AG08395 (cell line): ENCODE data around the gene CELF5.
"Not testable (repeated sequence)": the region's sequence is repeated elsewhere in the genome, so short reads cannot be mapped to it uniquely, and the experiment has no call there.

Experiments used
- DNase-seq: peaks from one replicate; pipeline ENCODE4 v3.0.0; 2012; ENCODE audit warnings: mixed read lengths, low spot score

Gene CELF5

DNA sequence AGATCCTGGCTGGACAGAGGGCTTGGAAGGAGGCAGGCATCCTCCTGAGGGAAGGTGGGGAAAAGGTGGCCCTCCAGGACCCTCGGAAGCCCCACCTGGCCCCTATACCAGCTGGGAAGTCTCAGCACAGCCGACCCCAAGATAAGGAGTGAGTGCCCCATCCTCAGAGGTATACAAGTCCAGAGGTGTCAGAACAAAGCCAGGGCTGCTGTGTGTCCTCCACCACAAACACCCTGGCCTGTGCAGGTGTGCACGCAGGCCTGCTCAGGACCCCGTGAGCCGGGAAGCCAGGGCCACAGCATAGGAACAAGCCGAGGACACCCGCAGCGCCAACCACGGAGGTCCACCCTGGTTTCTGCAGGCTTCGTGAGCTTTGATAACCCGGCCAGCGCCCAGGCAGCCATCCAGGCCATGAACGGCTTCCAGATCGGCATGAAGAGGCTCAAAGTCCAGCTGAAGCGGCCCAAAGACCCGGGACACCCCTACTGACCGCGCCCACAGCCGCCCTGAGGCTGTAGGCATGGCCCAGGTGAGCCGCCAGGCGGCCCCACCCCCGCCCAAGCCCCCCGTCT, 68.6 kb downstream of the CELF5 start:
- no peak for DNase-seq

- no peak for DNase-seq
Measured at GRCh38 chr19:3293560-3293959, 69.1 kb downstream of the CELF5 start.

DNA sequence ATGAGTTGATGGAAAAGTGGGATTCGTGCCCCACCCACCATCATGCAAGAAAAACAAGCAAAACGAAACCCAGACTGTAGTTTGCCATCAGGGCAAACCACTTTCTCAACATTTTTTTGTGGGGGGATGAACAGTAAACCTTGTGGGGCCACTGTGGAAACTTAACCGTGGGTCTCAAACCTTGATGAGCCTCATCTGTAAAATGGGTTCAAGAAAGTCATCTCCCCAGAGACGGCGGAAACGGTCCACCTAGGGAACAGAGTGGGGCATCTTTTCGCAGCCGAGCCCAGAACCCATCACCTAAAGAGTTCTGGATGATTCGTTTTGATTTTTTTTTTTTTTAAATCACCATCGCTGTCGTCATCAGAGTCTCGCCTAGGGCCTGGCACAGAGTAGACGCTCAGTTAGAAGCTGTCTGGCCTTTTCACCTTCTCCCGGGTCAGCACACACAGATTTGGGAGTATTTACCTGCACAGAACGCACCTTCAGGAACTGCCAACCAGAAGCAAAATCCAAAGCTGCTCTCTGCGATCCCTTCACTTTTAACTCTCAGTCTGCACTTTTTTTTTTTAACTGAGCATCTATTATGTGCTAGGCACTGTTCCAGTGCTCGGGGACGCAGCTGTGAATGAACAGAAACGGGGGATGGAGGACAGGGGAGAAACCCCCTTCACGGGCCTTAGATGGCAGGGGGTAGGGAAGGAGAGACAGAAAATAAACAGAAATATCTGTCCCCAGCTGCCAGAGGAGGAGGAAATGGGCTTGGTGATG, 69.8 kb downstream of the CELF5 start:
- DNase-seq: no peak

DNA sequence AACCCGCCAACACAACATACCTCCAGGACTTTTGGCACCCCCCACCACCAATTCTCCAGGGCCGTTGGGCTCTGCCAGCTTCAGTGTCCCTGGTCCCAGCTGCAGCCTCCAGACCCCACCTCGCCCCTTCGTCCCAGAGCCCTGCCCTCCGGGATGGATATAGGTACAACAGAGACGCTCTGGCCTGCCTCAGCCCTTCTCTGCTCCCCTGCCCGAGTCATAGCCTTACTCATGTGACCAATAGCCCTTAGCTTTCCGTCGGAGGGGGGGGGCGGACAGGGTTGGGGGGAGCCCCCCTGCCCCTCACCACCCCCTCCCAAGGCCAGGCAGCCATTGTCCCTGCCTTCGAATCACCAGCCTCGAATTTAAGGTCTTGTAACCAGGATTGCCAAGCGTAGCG, 71.1 kb downstream of the CELF5 start:
- DNase-seq: no peak

DNA sequence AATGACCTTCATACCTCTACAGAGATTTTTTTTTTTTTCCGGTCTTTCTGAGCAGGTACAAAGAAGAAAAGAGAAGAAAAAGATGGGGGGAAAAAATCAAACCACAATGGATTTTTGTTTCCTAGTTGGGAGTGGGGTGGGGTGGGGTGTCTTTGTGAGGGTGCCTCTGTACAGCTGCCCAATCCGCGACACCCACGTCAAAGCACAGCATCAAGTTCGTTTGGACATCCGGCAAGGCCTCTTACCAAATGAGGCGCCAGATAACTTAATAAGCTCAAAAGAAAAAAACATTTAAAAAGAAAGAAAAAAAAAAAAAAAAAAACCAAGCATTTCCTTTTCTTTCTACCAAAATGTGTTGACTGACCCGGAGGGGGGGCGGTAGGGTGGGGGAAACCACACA, 71.6 kb downstream of the CELF5 start:
- DNase-seq: no peak

- DNase-seq: no peak
Measured at GRCh38 chr19:3296446-3296845, 72.0 kb downstream of the CELF5 start.

GRCh38 chr19:3298853-3299449, 74.5 kb downstream of the CELF5 start:
- no peak for DNase-seq

GRCh38 chr19:3300566-3300965, 76.1 kb downstream of the CELF5 start:
- DNase-seq: not testable (repeated sequence)

DNA sequence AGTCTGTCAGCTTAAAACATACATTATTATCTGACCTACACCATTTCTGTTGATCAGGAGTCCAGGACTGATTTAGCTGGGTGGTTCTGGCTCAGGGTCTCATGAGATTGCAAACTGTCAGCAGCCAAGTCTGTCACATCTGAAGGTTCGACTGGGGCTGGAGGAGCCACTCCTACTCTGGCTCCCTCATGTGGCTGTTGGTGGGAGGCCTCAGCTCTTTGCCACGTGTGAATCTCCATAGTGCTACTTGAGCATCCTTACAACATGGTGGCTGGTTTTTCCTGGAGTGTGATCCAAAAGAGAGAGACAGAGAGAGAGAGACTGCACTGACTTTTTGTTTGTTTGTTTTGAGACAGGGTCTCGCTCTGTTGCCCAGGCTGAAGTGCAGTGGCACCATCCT, 78.3 kb downstream of the CELF5 start:
- no peak for DNase-seq

- DNase-seq: peak; percentile 74
Measured at GRCh38 chr19:3304871-3305423, 80.5 kb downstream of the CELF5 start.

- no peak for DNase-seq
Measured at GRCh38 chr19:3309724-3310123, 85.3 kb downstream of the CELF5 start.

GRCh38 chr19:3310280-3310679, 85.8 kb downstream of the CELF5 start:
- DNase-seq: no peak

DNA sequence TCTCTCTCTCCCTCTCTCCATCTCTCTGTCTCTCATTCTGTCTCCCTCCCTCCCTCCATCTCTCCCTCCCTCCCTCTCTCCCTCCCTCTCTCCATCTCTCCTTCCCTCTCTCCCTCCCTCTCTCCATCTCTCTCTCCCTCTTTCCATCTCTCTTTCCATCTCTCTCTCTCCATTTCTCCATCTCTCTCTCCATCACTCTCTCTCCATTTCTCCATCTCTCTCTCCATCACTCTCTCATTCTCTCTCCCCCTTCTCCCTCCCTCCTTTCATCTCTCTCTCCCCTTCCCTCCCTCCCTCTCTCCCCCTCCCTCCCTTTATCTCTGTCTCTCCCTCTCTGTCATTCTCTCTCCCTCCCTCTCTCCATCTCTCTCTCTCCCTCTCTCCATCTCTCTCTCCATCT, 86.2 kb downstream of the CELF5 start:
- no peak for DNase-seq

GRCh38 chr19:3313199-3313575, 88.7 kb downstream of the CELF5 start:
- DNase-seq: no peak

GRCh38 chr19:3314962-3315675, 90.7 kb downstream of the CELF5 start:
- no peak for DNase-seq

DNA sequence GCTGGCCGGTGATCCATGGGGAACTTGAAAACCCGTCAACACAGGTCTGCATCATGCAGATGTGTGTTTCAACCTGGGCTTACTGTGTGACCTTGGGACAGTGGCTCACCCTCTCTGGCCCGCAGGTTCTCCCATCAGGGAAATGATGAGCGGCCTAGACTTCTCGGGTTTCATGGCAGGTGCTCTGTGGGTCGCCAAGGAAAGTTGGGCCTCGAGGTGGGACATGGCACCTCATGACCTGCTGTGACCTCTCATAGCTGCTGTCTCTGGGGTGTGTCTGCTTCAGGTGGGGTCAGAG, 91.2 kb downstream of the CELF5 start:
- DNase-seq: no peak

DNA sequence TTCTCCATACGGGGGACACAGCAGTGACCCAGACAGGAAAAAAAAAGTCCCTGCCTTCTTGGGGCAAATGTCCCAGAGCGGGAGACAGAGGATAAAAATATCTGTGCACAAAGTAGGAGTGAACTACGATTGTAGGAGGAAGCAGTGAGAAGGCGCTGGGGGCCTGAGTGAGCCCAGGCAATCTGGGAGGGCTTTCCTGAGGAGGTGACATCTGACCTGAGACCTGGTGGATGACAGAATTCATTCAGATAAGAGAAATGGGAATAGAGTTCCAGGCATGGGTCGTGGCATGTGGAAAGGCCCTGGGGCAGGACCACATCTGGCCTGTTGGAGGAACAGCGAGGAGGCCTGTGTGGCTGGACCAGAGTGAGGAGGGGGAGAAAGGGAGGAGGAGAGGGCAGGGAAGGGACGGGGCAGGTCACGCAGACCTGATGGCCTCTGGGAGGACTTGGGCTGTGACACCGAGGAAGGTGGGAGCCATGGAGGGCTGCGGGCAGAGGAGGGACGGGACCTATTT, 91.7 kb downstream of the CELF5 start:
- DNase-seq: no peak

DNA sequence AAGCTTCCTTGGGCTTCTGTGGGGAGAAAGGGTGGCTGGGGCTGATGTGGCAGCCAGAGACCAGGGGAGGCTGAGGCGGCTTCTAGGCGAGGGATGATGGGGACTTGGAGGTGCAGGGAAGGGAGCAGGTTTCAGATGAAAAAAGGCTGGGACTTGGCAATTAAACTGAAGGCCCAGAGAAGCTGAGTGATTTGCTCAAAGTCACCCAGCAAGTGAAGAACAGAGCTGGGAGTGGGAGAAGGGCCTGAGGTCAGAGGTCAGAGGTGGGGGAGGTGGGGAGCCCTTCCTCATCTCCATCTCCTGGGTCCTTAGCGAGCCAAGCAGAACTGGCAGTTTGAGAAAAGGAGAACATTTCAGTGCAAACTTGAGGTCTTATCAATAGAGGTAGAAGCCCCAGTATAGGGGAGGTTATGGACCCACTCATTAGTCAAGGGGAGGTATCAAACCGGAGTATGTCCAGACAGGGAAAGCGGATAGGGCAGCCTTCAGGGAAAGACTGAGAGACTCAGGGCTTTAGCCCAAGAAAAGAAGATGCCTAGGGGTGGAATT, 92.3 kb downstream of the CELF5 start:
- DNase-seq: no peak

GRCh38 chr19:3319643-3320353, 95.3 kb downstream of the CELF5 start:
- no peak for DNase-seq

DNA sequence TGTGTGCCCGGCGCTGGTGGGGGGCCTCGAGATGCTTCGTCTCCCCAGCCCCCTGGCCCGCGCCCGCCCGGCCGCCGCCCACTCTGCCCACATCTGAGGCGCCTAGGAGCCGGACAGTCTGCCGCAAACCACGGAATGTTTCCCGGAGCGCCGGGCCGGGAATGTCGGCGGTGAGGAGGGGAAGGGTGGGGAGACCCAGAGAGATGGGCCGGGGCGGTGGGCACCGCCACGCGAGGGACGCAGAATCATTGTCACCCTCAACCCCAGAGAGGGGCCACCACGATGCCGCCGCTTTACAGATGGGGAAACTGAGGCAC, 95.9 kb downstream of the CELF5 start:
- DNase-seq: no peak

- no peak for DNase-seq
Measured at GRCh38 chr19:3320853-3321252, 96.4 kb downstream of the CELF5 start.

GRCh38 chr19:3321696-3322095, 97.2 kb downstream of the CELF5 start:
- DNase-seq: no peak
